A549 treated with AZD9567 at 1 μM for 4 hours (cell line): Measurements from ENCODE around the gene TMEM167B. TPM values are rescaled to one million over a fixed set of nuclear protein-coding genes. Genes with fewer than 3 reads are reported as not detected.

ENCODE experiments used
- total RNA-seq: library from RNA; stranded (reverse); fragments of 200-300 nt; extraction: Qiagen RNA extraction; gene quantifications from 5 replicates; pipeline ENCODE4 v1.2.3, GENCODE V29; 2022; ENCODE audit not compliant: insufficient read depth

TMEM167B gene
- total RNA-seq, result 7.7 to 8.9 TPM (median 8.5 TPM) in 5 replicates

GRCh38 chr1:109090196-109091077 lies at the start of gene TMEM167B:
TSS of gene TMEM167B (plus strand) at chr1:109090764. CDS start at chr1:109090873, 109 bp downstream.

GRCh38 chr1:109041621-109042468 lies 48.7 kb upstream of the TMEM167B start, which contains the start of gene WDR47:
TSS of gene WDR47 (minus strand) at chr1:109042102. CDS start at chr1:109023512, 18,590 bp downstream.

DNA sequence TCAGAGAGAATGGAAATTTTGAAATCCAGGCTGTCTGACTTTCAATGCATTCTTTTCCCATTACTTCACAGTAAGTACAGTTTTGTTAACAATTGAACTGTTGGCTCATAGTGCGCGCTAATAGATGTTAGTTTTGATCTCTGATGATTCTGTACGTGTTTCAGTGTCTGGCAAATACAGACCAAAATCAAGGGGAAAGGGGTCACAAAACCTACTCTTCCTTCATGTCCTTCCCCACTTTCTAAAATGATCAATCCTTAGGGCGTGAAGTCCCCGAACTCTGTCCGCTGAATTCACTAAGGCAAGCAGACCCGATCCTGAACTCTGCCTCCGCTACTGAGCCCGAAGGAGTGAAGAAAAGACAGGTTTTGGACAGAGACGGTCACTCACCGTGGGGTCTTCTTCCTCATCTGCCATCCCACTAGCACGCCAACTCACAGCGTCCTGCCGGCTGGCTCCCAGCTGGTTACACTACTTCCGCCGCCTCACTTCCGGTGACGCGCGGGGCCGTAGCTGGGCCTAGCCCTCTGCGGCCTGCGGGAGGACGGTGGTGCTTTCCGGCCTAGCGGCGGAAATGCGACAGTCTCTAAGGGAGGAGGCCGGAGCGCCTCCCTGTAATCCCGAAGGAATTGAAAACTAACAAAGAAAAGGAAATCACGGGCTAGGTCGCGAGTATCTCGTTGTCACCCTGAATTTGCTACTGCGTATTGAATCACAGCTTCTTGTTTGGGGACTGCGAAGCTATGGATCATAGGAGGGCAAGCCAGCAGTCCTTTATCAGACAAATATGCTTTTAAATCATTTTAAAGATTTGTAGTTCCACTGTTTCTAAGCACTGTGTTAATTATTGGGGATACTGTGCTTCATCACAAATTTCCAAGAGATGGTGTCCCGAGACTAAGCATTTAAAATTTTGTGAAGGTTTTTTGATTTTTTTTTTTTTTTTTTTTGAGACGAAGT lies 14.8 kb upstream of the TMEM167B start, which contains the start of gene TAF13:
TSS of gene TAF13 (minus strand) at position 473 of the 960 bp plus-strand sequence. CDS start at position 417, 56 bp downstream.

DNA sequence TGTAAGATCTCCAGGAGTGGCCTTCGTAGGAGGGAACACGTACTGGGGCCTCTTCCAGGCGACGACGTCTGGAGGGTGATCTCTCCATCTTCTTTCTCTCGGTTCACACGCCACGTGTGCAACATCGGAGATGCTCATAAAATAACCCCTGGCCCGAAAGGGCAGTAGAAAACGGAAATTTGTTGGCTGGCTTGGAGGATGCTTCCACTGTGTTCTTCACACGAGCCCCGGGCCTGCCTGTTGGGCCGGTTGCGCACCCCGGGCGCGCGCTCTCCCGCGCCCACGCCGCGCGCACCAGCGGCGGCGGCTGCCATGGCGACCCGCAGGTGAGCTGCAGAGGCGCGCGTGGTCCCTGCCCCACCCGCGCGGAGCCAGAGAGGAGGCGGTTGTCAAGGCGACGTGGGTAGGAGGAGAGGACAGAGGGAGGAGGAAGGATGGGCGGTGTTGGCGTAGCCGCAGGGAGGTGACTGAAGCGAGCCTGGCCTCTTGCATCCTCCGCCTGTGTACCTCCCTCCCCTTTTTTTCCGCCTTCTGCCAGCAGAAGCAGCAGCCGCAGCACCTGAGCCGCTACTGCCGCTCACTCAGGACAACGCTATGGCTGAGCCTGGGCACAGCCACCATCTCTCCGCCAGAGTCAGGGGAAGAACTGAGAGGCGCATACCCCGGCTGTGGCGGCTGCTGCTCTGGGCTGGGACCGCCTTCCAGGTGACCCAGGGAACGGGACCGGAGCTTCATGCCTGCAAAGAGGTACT lies 23.2 kb downstream of the TMEM167B start, which contains the start of gene ELAPOR1:
TSS of gene ELAPOR1 (plus strand) at position 526 of the 752 bp plus-strand sequence. CDS start at position 595, 69 bp downstream.

Other genes starting within 250 kb of the TMEM167B start
- gene AKNAD1, start 233.7 kb upstream of the TMEM167B start, total RNA-seq, result 0.55 to 1.1 TPM (median 0.80 TPM) in 4 of 5 replicates, not detected in the other
- gene GPSM2, start 213.8 kb upstream of the TMEM167B start, total RNA-seq, result 16.9 to 23.2 TPM (median 20.6 TPM) in 5 replicates
- gene CLCC1, start 127.3 kb upstream of the TMEM167B start, total RNA-seq, result 11.3 to 17.7 TPM (median 16.8 TPM) in 5 replicates
- 8.3 to 12.4 TPM (median 9.7 TPM) in 5 replicates for gene WDR47, start 48.7 kb upstream of the TMEM167B start, total RNA-seq
- 24.9 to 31.0 TPM (median 26.8 TPM) in 5 replicates for gene TAF13, start 14.8 kb upstream of the TMEM167B start, total RNA-seq
- gene ELAPOR1, start 23.4 kb downstream of the TMEM167B start, total RNA-seq, result 0.34 to 0.63 TPM (median 0.50 TPM) in 4 of 5 replicates, not detected in the other
- 90.6 to 94.3 TPM (median 92.6 TPM) in 5 replicates for gene SARS1, start 123.2 kb downstream of the TMEM167B start, total RNA-seq
- gene CELSR2, start 158.8 kb downstream of the TMEM167B start, total RNA-seq, result 4.2 to 5.2 TPM (median 4.6 TPM) in 5 replicates
- 14.7 to 23.9 TPM (median 22.7 TPM) in 5 replicates for gene PSRC1, start 192.4 kb downstream of the TMEM167B start, total RNA-seq
- gene MYBPHL, start 216.2 kb downstream of the TMEM167B start, total RNA-seq, result not detected in 5 replicates